Measurements from ENCODE around the gene PHLDA1.

The PHLDA1 gene

DNA sequence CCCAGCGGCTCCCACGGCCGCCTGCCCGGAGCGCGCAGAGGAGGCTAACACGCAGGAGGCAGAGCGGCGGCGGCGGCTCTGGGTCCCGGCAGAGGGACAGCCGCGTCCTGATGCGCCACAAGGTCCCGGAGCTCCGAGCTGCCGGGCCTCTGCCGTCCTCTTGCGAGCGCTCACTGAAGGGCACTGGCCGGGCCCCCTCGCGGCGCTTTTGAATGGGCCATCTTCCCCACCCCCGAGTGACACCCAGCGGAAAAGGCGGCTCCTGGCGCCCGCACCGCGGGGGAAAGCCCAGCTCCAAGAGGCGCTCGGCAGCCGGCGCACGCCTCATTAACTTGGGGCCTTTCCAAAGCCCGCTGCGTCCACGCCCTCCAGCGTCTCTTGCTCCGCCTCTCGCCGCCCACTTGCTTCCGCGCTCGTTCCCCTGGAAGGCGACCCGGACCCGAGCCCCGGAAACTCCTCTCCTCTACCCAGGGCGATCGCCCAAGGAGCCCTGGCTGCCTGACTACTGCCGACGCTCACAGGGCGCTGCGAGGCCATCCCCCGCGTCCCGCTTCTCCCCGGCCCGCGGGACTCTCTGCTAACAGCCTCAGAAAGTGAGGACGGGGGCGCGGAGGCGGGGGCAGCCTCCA, at the start of gene PHLDA1:
Gene PHLDA1 (minus strand): TSS at position 363 of the 629 bp plus-strand sequence.
- peak; percentile 98 for DNase-seq

DNA sequence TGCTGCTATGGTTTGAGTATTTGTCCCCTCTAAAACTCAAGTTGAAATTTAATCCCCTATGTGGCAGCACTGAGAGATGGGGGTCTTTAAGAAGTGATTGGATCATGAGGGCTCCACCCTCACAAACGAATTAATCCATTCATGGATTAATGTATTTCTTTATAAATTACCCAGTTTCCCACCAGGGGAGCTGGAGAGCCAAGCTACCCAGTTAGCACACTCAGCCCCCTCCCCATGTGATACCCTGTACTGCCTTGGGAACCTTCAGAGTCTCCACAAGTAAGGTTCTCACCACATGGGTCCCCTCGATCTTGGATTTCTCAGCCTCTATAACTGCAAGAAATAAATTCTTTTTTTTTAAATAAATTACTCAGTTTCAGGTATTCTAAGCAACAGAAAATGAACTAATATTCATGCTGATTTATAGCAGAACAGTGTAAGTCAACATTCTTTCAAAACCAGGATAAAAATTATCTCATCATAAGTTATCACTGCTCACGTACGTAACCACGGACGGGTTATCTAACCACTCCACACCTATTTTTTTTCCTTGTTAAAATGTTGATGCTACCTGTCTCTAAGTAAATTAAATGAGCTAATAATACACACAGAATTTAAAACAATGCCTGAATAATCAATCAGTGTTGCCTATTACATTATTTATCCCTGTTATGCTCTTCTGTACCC, 49.3 kb upstream of the PHLDA1 start:
- no peak for DNase-seq

DNA sequence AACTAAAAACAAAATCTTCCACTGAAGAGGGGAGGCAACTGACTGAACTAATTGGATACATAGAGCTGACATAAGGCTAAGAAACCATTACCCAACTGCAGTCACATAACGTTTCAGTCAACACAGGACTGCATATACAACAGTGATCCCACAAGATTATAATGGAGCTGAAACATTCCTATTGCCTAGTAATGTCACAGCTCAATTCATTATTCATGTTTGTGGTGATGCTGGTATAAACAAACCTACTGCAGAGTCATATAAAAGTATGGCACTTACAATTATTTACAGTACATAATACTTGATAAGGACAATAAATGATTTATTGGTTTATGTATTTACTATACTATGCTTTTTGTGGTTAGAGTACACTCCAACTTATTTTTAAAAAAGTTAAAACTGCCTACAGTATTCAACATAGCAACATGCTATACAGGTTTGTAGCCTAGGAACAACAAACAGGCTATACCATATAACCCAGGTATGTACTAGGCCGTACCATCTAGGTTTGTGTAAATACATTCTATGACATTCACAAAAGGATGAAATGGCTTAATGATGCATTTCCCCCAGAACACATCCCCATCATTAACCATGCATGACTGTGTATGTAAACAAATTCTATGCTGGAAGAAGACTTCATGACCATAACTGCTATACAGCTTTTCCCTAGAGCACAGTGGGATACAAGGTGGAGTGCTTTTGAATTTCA, 48.6 kb upstream of the PHLDA1 start:
- DNase-seq: no peak

DNA sequence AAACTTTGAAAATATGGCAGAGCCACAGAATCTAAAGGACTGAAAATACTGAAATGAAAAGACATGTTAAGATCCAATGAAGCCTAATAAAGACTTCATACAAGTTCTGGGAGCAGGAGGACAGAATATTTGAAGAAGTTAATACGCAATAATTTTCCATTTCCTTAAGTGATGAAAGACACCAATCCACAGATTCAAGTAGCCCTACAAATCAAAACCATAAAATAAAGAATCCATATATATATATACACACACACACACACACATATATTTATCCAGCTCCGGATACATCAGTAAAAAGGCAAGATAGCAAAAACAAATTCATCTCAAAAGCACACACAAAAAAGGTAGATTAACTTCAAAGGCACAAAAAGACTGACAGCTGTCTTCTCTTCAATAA, 47.2 kb upstream of the PHLDA1 start:
- DNase-seq: no peak

DNA sequence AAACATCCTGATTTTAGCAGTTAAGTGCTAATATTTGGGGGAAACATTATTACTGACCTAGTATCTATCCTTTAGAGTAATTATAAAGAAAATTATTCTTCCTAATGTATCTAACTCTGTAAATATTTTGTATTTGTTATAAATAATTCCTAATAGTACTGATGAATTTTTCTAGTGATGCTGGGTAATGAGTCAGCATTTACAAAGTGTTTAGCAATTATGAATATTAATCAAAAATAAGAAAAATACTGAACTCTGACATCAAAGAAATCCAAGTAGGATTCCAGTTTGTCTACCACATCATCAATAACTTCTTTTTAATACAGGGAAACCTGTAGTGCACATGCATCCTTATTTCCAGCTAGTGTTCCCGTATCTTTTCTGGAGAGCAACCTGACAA, 43.9 kb upstream of the PHLDA1 start:
- DNase-seq: no peak

DNA sequence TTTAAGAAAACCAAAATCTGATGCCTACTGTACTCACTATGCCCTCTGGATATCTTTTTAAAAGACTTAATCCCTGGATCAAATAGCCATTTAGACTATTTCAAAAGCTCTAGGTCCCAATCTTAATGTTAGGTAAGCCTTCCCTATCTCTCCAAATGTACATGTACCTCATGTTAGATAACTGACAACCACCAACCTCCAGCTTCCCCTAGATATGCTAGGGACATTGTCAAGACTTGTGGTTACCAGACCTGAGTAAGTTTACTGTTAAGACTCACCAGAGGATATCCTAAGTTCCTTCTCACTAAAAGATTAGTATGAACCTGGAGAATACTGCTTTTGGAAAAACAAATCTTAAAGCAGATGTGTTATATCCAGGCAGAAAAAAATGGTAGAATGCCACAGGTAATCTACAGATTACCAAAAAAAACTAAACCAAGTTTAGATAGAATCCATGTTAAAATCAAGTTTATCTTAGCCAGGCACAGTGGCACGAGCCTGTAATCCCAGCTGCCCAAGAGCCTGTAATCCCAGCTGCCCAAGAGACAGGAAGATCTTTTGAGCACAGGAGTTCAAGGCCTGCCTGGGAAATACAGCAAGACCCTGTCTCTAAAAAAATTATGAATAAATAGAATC, 43.2 kb upstream of the PHLDA1 start:
- DNase-seq: no peak

DNA sequence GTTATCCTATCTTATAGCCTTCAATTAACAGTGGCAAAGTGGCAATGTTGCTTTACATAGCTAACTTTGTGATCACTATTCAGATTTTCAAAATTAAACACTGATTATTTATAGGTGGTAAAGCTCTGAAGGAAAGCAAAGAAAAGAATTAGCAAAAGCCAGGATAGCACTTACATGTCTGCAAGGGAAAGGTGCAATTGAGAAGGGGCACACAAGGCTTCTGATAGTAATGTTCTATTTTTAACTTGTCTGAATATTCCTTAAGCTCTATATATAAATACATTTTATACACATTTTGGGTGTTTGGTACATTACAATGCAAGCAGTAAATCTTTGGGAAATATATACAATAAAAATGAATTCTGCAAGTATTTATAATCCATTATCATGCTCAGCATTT, 42.0 kb upstream of the PHLDA1 start:
- no peak for DNase-seq

DNA sequence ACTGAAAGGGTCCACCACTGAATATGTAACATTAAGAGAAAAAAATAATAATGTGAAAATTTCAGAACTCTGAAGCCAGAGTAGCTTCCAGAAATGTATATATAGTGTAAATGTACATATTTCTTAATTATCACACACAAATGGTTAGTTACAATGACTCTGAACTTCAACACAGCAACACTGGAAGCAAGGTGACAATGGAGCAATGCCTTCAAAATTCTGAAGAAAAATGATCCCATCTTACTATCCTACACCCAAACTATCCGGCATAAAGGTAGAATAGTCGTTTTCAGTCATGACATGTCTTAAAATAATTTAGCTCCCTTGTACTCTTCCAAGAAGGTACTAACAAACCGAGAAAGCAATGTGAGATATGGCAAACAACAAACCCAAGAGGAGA, 41.0 kb upstream of the PHLDA1 start:
- DNase-seq: no peak

DNA sequence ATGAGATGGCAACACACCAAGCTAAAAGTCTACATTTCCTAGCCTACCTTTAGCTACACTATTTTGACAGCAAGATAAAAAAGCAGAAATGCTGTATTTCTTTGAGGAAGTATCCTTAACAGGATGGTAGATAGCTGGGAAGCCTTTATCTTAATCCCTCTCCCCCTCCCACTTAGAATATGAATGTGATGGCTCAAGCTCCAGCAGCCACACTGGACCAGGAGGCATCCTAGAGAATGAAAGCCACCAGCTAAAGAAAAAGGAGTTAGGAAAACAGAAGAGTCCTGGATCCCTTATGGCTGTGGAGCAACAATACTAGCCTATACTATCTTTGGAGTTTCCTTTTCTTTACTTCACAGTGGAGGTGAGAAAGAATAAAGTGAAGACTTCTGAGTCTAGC, 37.8 kb upstream of the PHLDA1 start:
- no peak for DNase-seq

DNA sequence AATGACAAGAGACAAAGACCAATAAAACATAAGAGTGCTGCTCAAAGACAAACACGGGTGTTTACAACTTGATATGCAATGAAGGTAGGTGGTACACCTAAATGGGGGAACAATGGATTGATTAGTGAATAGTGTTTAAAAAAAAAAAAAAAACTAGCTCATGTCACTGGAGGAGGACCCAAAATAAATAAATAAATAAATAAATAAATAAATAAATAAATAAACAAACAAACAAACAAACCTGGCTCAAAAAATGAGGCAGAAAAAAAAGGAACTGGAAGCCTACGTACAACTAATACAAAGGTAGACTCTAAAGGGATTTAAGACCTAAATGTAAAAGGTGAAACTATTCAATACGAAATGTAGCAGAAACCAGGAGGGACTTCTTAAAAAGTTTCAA, 34.3 kb upstream of the PHLDA1 start:
- DNase-seq: no peak

DNA sequence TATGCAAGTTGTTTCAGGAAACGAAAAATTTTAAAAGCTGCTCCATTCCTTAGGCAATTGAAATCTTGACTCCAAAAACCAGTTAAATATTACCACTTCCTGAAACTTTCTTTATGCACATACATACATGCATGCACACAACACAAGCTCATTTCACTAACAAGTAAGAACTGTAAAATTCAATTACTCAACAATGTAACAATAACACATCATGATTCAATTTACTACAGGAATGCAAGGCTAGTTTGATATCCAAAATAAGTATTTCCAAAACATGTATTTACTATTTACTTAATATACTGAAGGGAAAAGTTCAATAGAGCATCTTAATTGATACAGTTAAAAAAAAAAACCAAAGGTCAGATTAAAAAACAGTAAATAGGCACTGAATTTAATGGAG, 33.3 kb upstream of the PHLDA1 start:
- DNase-seq: no peak

DNA sequence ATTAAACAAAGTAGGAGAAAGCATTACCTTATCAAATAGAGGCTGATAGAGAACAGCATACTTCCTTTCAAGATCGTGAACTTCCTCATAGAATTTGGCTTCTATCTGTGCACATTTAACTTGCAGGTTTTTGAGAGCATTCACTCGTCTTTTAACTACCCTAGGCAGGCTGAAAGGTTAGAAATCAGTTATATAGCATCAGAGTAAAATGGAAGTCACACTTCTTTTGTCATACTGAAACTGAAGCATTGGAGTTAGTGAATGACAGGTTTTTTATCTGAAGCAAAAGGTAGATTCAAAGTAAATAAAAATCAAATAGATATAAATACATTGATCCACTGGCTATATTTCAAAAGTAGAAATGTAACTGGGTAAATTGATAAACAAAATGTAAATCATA, 28.5 kb upstream of the PHLDA1 start:
- no peak for DNase-seq

DNA sequence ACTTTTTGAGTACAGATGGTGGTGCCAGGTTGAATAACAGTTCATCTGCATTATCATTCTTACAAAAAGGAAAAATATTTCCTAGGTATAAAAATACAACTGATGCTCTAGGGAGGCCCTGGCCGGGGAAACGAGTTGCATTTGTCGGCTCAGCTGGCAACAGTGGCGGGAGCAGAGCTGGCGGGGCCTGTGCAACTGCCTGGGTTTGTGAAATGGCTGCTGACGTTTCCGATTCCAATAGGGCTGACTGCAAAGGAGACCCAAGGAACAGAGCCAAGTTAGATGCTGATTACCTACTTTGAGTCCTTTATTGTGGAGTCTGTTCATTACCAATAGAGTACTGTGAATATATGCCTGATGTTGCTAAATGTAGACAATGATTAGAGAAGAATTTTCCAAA, 25.8 kb upstream of the PHLDA1 start:
- DNase-seq: no peak

DNA sequence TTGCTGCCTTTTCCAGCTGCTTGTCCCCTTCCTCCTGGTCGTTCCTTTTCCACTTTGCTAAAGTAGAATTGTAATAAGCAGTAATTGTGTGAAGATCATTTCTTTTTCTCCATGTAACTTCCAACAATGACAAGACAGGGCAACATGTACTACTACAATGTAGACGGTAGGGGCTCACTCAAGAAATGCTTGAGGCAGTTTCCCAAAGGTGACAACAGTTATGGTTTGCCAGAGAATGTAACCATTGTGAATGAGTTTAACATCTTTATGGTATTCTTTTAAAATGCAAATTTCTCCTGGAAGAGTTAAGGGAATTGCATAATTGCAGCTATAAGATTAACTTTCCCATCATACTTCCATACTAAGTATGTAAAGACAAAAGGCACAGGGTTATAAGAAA, 23.8 kb upstream of the PHLDA1 start:
- DNase-seq: no peak

DNA sequence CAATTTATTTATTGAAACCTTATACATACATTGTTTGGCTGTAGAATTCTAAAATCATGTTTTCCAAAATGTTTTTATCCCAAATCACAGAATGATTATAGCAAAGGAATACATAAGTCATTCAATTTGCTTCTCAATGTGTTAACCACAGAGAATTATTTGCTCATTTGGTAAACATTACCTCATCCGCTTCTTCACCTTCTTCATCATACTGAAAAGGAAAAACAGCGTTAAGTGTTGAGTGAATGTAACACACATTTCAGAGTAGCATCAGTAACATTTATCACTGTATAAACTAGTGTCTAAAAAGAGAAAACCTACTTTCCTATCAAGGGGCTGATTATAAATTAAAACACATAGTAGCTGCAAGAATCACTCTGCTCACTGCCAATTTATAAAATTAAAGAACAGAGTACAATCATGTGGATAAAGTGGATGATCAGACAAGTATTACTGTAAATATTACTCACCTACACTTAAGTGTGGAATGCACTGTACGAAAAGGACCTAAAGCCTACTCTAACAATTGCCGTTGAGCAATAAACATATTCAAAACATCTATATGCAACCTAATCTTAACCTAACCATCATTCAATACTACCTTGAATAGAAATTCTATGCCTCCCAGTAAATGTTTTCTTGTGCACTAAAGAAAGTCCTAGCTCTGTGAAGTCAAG, 18.1 kb upstream of the PHLDA1 start:
- no peak for DNase-seq

DNA sequence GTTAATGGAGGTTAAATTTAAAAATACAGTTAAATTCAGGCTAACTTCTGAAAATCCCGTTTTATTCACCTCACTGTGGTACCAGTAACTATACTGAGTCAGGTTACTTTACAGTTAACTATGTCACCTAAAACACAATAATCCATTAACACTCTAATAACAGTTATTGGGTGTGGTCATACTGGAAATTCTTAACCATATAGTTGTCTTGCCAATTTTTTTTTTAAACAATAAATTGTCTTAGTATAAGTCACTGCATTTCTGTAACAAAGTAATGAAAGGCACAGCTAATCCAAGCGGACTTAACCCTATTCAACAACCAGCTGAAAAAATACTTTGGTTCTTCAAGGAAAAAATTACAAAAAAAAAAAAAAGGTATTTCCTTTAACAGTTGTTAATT, 16.2 kb upstream of the PHLDA1 start:
- no peak for DNase-seq

DNA sequence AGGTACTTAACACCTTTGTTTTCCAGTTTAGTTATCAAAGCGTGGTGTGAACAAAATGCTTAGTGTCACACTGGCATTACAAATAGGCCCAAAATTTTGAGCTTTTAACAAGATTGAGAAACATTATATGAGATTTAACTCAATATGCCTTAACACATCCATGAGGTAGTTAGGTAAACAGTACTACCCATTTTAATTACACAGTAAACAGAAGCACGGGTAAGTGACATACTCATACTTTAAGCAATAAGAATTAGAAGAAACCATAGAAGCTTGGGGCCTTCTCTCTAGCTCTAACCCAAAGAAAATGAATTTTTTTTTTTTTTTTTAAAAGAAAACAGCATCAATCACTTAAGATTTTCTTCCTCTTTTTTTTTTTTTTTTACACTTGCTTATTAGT, 15.5 kb upstream of the PHLDA1 start:
- no peak for DNase-seq

DNA sequence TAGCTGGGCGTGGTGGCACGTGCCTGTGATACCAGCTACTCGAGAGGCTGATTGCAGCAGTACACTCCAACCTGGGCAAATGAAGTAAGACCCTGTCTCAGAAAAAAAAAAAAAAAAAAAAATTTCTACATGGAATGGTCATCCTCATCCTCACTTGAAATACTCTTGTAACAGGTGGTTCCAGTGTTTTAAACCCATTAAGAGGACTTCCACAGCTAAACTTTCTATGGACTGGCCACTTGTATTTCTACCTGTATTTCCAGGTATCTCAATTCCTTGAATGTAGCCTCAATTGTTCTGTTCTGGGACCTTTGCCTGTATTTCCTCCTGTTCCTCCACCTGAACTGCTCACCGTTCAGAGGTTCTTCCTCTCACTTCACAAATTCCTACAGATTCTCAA, 11.8 kb upstream of the PHLDA1 start:
- DNase-seq: no peak

DNA sequence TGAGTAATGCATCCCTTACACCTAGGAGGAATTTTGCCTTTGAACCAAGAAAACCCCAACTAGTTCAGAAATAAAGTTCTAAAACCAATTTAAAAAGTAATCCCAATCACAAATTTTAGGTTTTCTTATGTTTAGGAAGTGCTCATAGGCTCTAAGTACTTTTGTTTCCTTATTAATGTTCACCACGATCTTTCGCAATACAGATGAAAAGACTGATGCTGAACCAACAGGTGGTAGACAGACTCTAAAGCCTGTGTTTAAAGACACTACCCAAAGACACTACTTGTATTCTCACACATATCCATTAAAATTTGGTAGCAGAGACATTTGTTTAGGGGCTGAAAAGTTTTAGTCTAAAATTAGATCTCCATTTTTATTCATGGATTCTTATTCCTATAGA, 10.6 kb upstream of the PHLDA1 start:
- DNase-seq: no peak

DNA sequence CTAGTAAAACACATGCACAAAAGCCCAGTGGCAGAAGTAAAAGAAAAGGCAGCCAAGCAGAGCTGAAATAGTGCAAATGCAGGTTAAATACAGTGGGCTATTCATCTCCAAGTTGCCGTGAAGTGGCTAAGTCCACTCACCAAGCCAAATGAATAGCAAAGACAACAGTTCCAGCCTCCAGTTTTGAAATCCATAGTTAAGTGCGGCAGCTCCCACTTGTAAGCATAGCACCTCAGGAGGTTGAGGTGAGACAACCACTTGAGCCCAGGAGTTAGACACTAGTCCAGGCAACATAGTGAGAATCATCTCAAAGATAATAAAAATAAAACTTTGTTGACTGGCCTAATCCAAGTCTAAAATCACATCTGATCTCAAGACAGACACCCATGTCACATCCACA, 9.8 kb upstream of the PHLDA1 start:
- DNase-seq: no peak

DNA sequence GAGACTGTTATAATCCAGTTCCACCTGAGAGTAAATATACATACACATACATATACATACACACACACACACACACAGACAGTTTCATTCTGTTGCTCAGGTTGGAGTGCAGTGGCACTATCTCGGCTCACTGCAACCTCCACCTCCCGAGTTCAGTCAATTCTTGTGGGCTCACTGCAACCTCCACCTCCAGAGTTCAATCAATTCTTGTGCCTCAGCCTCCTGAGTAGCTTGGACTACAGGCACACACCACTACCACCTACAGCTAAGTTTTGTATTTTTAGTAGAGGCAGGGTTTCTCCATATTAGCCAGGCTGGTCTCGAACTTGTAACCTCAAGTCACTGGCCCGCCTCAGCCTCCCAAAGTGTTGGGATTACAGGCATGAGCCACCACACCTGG, 8.9 kb upstream of the PHLDA1 start:
- peak; percentile 56 for DNase-seq

DNA sequence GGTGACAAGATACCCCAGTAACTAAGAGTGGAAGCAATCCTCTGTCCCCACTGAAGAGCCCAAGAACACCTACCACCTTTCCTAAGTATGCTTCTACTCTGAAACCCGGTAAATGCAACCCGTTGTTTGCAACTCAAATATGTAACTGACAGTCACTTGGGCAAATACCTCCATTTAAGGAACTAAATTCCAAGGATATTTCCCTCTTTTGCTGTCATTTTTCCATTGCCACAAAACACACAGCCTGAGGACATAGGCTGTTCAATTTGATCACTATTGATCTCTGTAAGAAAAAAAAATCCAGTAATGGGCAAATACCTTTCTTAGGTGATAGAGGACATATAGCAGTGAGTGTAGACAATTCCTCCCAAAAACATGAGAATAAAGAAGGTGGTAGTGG, 6.6 kb upstream of the PHLDA1 start:
- DNase-seq: no peak
